HG02884 (cell line): ENCODE measurements around the gene VPS13D.

ENCODE experiments used
- ATAC-seq: cut with Tn5 transposase; IDR thresholded peaks from one replicate; pipeline ENCODE4 v1.9.1; 2021; ENCODE audit warnings: mild to moderate bottlenecking, moderate library complexity; ENCODE audit not compliant: unreplicated experiment

VPS13D gene, protein sequence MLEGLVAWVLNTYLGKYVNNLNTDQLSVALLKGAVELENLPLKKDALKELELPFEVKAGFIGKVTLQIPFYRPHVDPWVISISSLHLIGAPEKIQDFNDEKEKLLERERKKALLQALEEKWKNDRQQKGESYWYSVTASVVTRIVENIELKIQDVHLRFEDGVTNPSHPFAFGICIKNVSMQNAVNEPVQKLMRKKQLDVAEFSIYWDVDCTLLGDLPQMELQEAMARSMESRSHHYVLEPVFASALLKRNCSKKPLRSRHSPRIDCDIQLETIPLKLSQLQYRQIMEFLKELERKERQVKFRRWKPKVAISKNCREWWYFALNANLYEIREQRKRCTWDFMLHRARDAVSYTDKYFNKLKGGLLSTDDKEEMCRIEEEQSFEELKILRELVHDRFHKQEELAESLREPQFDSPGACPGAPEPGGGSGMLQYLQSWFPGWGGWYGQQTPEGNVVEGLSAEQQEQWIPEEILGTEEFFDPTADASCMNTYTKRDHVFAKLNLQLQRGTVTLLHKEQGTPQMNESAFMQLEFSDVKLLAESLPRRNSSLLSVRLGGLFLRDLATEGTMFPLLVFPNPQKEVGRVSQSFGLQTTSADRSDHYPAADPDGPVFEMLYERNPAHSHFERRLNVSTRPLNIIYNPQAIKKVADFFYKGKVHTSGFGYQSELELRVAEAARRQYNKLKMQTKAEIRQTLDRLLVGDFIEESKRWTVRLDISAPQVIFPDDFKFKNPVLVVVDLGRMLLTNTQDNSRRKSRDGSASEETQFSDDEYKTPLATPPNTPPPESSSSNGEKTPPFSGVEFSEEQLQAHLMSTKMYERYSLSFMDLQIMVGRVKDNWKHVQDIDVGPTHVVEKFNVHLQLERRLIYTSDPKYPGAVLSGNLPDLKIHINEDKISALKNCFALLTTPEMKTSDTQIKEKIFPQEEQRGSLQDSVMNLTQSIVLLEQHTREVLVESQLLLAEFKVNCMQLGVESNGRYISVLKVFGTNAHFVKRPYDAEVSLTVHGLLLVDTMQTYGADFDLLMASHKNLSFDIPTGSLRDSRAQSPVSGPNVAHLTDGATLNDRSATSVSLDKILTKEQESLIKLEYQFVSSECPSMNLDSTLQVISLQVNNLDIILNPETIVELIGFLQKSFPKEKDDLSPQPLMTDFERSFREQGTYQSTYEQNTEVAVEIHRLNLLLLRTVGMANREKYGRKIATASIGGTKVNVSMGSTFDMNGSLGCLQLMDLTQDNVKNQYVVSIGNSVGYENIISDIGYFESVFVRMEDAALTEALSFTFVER (N-terminal part only)

DNA sequence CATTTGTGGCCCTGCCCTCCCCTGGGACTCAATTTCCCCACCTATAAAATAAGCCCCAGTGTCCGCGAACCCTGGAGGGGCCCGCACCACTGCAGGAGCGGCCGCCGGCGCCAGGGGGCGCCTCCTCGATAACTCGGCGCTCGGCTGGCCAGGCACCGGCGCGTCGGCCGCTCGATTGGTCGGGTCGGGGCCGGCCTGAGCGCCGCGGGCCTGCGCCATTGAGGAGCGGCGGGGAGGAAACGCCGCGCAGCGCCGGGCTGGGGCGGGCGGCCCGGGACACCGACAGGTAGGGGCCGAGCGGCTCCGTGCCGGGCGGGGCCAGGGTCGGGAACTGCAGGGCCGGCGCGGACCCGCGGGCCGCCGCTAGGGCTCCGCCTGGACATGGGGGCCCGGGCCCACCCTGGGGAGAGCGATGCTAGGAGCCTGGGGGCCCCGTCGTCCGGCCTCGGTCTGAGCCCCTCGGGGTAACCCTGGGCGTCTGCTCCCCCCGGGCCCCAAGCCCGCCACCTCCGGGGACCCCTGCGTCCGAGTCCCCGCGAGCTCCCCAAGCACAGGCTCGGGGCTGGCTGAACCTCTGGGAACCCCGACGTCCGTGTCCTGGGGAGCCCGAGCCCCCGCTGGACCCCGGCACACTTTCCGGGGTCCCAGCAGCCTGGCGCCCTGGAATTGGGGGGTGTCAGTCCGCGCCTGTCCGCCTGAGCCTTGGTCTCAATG, at the start of gene VPS13D:
Gene VPS13D (plus strand): TSS at position 196 of the 714 bp plus-strand sequence. CDS start 4,237 bp downstream, outside the sequence.
- peak; percentile 77 for ATAC-seq

DNA sequence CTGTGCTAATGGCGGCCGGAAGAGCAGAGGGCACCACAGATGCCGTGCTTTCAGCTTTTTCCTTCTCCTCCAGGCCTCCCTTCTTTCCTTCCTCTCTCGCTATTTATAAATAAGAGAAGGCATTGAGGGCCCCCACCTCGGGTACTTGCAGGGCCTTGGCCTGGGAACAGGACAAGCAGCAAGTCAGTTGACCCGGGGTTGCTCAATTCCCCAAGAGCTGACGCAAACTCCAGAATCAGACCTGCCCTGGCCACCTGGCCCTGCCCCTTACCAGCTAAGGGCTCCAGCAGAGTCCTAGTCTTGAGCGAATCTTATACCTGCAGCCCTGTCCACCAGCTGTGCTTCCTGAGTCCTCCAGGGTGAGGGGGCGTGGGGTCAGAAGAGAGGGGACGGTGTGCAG, 49.5 kb upstream of the VPS13D start:
- ATAC-seq: no peak

DNA sequence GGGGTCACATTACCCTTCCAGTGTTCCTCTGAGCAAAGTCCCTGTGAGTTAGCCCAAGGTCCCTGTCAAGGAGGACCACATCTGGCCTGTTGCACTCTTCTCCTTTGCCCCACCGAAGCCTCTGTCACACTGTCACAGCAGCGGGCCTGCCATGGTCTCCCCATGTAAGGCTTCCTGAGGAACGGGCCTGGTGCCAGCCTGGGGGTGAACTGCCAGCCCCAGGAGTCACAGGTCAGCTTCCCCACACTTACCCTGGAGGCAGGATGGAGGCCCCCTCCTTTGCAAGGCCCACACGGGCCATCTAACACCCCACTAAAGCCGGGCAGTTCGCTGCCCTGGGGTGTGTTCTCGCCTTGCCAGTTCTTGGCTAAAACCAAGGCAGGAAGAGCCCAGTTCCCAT, 48.9 kb upstream of the VPS13D start:
- ATAC-seq: no peak

DNA sequence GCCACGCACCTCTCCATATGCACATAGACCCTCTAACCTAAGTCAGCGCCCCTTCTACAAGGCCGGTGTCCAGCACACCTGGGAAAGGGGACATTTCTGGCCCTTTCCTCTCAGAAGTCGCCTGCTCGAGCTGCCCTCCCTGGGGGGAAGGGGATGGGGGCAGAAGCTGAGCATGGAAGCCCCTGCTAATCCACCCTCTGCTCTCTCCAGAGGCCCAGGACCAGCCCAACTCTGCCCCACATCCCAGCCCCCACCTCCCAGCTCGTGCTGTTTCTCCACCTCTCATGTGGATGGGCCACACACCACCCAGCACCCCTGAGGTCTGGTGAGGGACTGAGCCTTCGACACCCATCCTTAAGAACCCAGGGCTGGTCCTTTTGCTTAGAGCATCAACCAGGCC, 48.3 kb upstream of the VPS13D start:
- no peak for ATAC-seq

DNA sequence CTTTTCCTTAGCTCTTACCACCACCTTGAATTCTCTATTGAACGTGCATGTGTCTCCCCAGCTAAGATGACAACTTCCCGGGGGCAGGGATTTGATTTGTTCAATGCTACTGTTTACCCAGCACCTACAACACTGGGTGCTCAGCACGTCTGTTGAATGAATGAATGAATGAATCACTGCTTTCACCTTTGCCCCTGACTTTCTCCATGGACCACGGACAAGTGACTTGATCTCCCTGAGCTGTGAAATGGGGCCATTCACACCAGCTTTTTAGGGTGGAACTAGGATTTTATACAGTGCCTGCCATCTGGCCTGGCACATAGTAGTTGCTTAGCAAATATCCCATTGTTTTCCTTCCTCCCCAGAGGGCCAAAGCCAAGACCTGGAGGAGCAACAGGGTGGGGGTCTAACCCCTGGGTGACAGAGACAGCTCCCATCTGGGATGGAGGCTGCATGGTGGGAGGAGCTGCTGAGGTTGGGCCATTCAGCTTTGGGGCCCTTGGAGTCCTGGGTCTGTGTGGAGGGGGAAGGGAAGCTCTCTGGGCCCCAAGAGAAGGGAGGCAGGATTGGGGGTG, 47.3 kb upstream of the VPS13D start:
- no peak for ATAC-seq

DNA sequence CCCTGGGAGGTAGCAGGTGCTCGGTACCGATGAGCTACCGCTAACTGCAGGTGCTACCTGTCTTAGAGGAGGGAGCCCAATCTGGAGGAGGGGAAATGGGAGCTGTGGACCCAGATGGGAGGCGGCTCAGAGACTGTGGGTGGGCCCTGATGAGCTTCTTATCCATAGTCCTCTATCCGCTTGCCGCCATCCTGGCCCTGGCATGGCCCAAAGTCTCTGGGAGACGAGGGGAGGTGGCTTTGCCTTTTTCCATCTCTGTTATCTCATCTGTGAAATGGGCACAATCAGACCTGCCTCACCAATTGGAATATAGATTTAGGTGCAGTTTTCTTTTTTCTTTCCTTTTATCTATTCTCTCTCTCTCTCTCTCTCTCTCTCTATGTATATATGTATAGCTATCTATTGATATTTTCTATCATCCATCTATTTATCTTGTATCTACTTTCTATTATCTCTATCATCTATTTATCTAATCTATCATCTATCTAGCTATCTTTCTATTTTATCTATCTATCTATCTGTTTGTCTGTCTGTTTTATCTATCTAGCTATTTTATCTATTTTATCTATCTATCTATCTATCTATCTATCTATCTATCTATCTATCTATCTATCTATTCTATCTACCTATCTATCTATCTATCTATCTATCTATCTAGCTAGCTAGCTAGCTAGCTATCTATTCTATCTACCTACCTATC, 46.6 kb upstream of the VPS13D start:
- no peak for ATAC-seq

DNA sequence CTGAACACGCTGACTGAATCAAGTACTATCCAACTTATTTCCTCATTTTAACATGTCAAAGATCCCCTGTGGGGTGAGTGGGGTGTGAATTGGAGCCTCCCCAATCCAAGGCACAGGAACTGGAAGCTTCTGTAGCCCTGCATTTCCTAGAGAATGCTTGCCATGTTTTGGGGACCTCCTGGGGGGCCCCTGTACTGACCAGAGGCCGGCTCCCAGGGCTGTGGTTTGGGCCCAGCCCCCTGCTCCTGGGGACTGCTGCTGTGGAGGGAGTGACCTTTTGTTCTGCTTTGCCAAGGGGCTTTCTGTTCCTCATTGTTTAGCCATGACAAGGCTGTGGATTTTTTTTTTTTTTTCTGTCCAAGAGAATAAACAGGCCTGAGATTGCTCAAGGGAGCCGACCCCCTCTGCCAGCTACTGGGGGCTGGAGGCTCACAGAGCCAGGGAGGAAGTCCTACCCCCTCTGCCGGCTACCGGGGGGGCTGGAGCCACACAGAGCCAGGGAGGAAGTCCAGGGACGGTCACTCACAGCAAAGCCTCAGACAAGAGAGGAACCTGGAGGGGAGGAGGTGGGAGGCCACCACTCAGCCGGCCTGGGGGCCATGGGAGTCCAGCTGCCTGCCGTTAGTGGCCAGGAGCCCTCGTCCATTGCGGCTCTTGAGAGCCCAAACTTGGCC, 45.7 kb upstream of the VPS13D start:
- no peak for ATAC-seq

DNA sequence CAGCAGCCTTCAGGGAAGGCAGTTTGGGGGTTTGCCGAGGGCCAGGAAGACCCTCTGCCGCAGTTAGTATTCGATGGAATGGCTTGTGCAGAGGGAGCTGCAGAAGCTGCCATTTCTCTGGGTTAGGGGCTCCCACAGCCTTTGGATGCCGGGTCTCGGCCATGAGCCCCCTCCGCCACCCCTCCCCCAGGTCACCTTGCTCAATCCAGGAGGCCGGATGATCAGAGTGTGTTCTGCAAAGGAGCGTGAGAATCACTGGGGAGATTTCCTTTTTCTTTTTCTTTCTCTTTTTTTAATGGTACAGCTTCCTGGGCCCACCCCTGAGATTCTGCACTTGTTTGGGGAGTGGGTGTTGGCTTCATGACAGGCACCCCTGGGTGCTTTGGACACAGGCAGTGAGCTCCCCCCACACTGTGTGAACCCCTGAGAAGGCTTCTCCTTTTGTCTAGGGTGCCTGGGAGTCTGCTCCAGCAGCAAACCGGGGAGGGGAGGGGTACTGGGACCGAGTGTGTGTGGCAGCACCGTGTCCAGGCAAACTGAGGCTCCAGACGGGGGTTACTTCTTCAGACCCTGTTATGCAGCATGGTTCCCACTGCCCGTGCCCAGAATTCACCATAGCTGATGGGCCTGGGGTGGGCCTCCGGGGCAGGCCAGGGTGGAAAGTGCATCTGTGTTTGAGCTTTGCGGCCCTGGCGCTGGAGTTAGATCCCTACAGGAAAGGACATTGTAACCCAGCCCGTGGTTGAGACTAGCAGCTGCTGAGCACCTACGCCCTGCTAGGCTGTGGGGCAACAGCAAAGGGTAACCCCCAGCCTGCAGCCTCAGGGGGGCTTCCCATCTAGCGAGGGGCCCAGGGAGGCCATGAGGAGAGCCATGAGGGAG, 44.6 kb upstream of the VPS13D start:
- ATAC-seq: no peak

DNA sequence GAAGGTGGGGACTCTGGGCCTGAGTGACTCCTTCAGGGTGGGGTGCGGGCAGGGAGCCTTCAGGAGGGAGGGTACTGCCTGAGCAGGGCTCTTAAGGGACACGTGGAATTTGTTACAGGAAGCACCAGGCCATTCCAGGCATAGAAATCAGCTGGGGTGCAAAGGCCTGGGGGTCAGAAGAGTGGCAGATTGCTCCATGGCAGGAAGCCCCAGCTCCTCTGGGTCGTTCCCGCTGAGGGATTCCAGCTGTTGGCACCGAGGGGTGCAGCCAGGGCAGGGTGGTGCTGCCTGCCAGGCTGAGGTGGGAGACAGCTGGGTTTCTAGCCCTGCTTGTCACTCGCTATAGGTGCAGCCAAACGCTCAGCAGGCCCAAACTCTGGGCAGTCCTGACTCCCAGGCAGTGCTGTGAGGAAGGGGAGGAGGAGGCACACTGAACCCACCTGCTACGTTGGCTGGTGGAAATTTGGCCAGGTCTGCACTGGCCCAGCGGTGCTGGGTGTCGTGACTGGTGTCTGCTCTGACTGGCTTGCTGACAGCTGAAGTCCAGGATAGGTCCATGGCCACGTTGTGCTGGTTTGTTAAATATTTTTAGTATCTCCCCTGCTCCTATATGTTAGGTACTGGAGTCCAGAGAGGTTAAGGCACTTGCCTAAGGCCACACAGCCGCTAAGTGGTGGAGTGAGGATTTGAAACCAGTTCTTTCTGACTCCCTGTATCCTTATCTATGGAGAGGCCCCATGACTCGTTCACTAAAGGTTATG, 43.7 kb upstream of the VPS13D start:
- no peak for ATAC-seq

DNA sequence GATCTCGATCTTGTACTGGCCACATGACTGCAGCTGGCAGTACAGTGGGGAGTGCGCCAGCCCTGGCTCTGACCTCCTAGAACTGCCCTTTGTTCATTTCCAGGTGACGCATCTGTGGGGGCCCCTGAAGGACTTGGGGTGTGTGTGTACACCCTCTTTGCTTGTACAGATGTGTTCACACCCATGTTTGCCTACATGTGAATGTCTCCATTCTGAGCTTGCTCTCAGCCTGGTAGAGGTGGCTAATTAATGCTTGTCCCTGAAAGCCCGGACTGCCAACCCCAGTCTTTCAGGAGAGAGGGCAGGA, 43.2 kb upstream of the VPS13D start:
- no peak for ATAC-seq

DNA sequence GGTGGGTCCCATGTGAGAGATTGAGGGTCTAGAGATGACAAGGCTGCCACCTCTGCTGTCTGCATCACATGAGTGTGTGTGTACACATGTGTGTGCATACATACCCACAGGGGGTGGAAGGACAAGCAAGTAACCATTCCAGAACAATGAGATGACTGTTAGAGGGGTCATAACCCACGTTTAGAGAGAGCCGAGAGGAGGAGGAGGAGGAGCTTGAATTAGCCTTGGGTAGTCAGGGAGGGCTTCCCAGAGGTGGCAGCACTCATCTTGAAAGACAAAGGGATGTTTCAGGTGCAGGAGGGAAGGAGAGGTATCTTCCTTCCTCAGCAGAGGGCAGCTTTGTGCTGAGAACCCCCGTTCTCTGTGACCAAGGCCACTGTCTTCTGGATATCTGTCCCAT, 41.7 kb upstream of the VPS13D start:
- no peak for ATAC-seq

DNA sequence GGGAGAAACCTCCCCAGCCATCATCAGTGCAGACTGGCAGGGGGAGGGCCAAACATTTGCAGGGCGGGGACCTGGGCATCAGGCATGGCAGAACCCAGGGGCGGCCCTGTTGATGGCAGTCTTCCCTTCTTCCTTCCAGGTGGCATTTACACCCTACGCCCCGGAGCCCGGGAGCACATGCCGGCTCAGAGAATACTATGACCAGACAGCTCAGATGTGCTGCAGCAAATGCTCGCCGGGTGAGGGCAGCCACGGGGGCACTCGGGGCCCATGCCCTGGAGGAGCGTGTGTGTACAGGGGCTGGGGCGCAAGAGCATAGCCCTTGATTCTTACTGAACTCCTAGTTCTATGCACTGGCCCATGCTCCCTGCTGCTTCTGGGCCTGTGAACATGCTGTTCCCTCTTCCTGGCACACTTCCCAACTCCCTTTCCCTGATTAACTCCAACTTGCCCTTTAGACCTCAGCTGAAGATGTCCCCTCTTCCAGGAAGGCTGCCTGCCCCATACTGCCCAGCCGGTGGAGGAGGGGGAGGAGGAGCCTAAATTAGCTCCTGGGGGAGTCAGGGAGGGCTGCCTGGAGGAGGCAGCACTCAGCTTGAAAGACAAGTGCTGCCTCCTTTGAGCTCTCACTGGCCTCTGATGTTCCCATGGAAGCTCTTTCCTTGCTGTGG, 41.0 kb upstream of the VPS13D start:
- no peak for ATAC-seq

DNA sequence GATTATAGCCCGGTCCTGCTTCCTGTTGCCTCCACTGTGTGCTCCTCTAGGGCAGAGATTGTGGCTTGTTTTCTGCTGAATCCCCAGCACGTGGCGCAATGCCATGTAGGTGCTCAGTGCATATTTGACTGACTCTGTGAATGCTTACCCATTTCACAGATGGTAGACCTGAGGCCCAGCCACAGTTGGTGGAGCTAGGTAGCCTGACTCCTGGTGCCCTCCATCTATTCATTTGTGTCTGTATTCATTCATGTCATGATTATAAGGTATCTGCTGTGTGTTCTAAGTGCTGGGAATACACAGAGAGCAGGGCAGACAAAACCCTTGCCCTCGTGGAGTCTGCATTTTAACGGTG, 40.5 kb upstream of the VPS13D start:
- ATAC-seq: no peak

DNA sequence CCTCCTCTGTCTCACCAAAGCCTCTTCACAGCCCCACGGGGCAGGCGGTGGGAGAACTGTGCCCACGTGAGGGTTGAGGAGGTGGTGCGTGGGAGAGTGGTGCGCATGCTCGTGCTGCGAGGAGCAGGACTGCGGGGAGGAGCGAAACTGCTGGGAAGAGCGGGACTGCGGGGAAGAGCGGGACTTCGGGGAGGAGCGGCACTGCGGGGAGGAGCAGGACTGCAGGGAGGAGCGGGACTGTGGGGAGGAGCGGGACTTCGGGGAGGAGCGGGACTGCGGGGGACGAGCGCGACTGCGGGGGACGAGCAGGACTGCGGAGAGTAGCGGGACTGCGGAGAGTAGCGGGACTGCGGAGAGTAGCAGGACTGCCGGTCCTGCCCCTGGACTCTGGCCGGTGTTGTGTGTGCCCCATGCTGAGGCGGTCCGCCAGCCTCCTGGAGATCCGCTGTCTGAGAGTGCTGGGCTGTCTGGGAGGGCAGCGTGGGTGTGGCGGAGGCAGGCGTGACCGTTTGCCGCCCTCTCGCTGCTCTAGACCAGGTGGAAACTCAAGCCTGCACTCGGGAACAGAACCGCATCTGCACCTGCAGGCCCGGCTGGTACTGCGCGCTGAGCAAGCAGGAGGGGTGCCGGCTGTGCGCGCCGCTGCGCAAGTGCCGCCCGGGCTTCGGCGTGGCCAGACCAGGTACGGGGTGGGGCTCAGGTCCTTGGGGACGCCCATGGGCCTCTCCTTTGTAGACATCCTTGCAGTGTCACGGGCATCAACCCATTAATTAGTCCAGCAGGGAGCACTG, 38.4 kb upstream of the VPS13D start:
- no peak for ATAC-seq

DNA sequence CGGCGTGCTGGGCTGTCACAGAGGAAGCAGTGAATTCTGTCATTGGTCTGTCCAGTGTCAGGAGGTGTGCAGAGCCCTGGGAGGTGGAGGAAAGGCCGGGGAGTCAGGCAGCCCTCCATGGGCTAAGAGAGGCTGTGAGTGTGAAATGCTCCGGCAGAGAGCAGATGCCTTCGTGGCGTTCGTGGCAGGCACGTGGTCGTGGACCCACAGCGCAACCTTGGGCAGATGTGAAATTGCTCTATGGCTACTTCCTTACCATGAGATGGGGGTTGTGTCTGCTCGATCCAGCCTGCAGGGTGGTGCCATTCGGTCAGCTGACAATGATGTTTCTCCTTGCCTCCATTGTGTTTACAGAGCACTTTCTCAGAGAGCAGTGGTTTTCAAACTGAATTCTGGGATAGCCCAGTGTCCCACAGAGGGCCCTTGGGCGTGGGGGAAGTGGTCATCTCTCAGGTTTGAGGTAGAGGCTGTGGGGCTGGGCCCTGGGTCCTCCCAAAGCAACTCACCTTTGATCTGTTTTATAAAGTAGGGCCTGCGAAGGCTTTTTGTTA, 35.1 kb upstream of the VPS13D start:
- ATAC-seq: no peak

DNA sequence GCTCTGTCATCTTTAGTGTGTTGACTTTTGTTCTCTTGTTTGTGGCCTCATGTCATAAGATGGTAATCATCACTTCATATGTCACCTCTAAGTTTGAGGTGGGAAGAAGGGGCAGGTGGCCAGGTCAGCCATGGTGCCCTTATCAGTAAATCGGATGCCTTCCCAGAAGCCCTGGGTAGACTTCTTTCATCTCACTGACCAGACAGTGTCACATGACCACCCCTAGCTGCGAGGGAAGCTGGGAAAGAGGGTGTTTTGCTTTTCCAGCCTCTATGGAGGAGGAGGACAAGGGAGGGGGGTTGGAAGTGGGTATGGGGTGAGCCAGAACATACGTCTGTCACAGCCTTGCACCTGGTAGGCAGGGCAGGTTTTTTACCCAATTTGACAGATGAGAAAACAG, 34.4 kb upstream of the VPS13D start:
- no peak for ATAC-seq
